GM19099 (cell line): Measurements from ENCODE around the gene MORN4.

Experiments used
- POLR2A ChIP-seq: IDR thresholded peaks from 3 replicates; pipeline ENCODE4 v1.6.1; 2011; ENCODE audit warnings: low read depth; ENCODE audit not compliant: insufficient read length; ENCODE audit errors: extremely low read depth

MORN4 gene

GRCh38 chr10:97570789-97571471, 62.4 kb downstream of the MORN4 start:
- TF ChIP-seq POLR2A, result no peak

GRCh38 chr10:97570146-97570788, 63.0 kb downstream of the MORN4 start:
- no peak for TF ChIP-seq POLR2A

GRCh38 chr10:97567891-97568290, 65.4 kb downstream of the MORN4 start:
- TF ChIP-seq POLR2A, result no peak

GRCh38 chr10:97566336-97566996, 66.8 kb downstream of the MORN4 start:
- TF ChIP-seq POLR2A, result no peak

- TF ChIP-seq POLR2A, result no peak
Observed at GRCh38 chr10:97564776-97565175, 68.5 kb downstream of the MORN4 start.
